ENCODE measurements around the gene ELOA.

DNA sequence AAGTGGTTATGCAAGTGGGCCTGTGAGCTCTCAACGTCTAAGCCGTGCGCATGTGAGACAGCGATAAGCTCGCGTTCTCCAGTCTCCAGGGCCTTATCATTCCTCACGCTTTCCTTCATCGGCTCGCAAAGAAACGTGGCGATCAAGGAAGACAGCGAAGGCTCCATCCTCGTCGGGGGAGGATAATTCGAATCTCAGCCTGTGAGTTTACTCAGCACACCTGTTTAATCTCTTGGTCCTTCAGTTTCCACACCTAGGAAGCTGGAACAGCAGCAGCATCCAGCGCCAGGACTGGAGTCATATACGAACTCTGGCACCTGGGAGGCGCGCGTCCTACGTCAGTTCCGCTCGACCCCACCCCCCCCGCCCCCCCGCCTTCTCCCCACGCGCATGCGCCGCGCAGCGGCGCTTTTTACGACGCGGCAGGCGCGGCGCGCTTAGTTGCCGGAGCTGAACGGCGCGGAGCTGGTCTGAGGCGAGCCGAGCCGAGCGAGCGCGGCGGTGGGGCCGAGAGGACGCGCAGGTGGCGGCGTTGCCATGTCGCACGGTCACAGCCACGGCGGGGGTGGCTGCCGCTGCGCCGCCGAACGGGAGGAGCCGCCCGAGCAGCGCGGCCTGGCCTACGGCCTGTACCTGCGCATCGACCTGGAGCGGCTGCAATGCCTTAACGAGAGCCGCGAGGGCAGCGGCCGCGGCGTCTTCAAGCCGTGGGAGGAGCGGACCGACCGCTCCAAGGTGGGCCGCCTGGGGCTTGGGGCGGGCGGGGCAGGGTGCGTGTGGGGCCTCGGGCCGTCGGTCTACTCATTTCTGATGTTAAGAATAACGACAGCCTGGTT lies 34.9 kb downstream of the ELOA start, which contains the start of gene PITHD1:
- TF ChIP-seq, protein P1, sequence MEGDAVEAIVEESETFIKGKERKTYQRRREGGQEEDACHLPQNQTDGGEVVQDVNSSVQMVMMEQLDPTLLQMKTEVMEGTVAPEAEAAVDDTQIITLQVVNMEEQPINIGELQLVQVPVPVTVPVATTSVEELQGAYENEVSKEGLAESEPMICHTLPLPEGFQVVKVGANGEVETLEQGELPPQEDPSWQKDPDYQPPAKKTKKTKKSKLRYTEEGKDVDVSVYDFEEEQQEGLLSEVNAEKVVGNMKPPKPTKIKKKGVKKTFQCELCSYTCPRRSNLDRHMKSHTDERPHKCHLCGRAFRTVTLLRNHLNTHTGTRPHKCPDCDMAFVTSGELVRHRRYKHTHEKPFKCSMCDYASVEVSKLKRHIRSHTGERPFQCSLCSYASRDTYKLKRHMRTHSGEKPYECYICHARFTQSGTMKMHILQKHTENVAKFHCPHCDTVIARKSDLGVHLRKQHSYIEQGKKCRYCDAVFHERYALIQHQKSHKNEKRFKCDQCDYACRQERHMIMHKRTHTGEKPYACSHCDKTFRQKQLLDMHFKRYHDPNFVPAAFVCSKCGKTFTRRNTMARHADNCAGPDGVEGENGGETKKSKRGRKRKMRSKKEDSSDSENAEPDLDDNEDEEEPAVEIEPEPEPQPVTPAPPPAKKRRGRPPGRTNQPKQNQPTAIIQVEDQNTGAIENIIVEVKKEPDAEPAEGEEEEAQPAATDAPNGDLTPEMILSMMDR (IDR thresholded peaks at IDR 0.05) = no peak
- peak in 1 of 2 donors; percentile 83 for TF ChIP-seq POLR2A (IDR thresholded peaks at IDR 0.05)
- peak in 1 of 2 donors; percentile 53 for TF ChIP-seq POLR2AphosphoS5 (IDR thresholded peaks at IDR 0.05; ENCODE audit: insufficient read depth in 1 of 2, low read depth in 1 of 2)

Measured in vagina (tissue), 2 donors.